Stimulated activated CD4-positive, alpha-beta T cell treated with anti-CD3 and anti-CD28 coated beads, Interleukin-4, amount 100 ng/mL, for 1 hour (primary cell): ENCODE measurements around the gene ITCH.
"Not testable (repeated sequence)": the region's sequence is repeated elsewhere in the genome, so short reads cannot be mapped to it uniquely, and the experiment has no call there.

Experiments
- DNase-seq: peaks from one replicate; pipeline ENCODE4 v3.0.0-alpha.2; 2020

The ITCH gene

DNA sequence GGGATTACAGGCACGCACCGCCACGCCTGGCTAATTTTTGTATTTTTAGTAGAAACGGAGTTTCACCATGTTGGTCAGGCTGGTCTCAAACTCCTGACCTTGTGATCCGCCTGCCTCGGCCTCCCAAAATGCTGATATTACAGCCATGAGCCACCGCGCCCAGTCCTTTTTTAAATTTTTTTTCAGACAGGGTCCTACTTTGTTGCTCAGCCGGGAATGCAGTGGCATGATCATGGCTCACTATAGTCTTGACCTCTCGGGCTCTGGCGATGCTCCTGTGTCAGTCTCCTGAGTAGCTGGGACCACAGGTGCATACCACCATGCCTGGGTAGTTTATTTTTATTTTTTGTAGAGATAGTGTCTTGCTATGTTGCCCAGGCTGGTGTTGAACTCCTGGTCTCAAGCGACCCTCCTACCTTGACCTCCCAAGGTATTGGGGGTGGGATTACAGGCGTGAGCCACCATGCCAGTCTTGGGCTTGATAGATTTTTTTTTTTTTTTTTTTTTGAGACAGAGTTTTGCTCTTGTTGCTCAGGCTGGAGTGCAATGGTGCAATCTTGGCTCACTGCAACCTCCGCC lies 19.9 kb downstream of the ITCH start:
- DNase-seq, result not testable (repeated sequence)

DNA sequence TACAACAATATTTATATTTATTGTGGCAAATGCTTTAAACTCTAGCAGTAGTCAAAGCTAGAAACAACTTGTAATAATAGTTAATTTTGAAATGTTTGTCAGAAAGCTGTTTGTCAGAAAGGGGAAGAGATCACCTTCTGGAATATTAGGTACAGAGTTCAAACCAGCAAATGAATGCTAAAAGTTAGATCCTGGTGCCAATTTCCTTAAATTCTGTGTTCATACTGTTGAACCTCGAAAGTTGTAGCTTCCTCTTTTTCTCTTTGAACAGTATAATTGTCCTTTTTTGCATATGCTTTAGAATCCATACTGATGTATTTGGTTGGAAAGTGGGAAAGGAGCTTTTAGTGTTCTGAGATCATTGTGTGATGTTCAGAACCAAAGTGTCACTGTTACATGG lies 22.4 kb downstream of the ITCH start:
- DNase-seq, result no peak

- no peak for DNase-seq
Measured at GRCh38 chr20:34388000-34388399, 24.9 kb downstream of the ITCH start.

GRCh38 chr20:34388678-34389077 lies 25.6 kb downstream of the ITCH start:
- no peak for DNase-seq

DNA sequence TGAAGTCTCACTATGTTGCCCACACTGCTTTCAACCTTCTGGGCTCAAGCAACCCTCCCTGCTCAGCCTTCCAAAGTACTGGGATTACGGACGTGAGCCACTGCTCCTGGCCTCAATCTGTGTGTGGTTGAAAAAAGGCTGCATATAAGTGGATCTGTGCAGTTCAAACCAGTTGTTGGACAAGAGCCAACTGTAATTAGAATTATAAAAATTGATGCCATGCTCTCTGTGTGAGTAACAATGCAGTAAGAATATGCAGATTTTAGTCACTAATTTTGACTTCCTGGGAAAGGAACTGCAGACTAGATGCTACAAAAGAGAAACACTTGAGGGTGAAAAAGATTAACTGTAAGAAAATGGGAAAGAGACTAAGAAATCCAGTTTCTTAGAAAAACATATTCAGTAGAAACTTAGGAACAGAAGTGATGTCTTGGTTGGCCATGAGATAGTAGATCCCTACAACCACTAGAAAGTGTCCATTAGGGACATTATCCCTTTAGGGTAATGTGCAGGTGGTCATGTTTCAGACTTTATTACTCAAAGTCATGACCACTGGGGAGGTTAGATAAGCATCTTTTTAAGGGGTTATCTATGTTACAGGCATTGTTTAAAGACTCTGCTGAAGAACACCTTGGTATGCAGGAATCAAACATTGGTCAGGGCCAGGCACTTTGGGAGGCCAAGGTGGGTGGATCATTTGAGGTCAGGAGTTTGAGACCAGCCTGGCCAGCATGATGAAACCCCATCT lies 26.3 kb downstream of the ITCH start:
- DNase-seq, result no peak

GRCh38 chr20:34389954-34390555 lies 27.0 kb downstream of the ITCH start:
- no peak for DNase-seq

DNA sequence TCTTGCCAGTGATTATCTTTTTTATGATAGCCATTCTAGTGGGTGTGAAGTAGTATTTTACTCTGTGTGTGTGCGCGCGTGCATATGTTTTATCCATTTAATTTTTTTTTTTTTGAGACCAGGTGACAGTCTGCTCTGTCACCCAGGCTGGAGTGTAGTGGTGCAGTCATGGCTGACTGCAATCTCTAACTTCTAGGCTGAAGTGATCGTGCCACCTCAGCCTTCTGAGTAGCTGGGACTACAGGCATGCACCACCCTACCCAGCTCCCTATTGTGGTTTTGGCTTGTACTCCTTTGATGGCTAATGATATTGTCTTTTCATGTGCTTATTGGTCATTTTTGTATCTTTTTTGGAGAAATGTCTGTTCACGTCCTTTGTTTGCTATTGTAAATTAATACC lies 33.3 kb downstream of the ITCH start:
- DNase-seq, result no peak

GRCh38 chr20:34397096-34397495 lies 34.0 kb downstream of the ITCH start:
- no peak for DNase-seq

- not testable (repeated sequence) for DNase-seq
Measured at GRCh38 chr20:34400776-34401175, 37.7 kb downstream of the ITCH start.

DNA sequence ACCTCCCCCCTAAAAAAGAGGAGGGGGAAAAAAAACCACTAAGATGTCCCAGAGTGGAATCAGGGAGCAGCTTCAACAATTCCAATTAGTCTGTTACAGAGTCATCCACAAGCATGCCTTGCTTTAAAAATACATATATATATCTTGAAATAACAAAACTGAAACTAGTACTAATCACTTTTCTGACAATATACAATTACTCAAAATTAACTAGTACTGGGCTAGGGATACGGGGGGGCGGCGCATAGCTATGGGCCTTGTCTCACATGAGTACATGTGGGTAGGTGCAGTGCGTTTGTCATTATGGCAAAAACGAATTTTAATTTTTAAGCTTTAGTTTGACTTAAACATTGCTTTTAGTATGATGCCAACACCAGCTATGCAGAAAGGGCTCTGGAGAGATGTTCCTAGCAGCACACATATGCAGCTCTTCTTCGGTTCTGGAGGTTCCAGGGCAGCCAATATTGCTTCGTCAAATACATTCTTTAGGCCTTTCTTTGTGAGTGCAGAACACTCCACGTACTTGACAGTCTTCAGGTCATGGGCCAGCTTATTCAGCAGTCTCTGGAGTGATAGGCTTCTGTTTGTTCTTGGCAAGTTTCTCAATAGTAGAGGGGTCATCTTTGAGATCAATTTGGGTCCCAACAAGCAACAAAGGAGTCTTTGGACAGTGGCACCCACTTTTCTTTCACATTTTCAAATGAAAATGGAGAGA lies 38.8 kb downstream of the ITCH start:
- DNase-seq, result peak; percentile 39

DNA sequence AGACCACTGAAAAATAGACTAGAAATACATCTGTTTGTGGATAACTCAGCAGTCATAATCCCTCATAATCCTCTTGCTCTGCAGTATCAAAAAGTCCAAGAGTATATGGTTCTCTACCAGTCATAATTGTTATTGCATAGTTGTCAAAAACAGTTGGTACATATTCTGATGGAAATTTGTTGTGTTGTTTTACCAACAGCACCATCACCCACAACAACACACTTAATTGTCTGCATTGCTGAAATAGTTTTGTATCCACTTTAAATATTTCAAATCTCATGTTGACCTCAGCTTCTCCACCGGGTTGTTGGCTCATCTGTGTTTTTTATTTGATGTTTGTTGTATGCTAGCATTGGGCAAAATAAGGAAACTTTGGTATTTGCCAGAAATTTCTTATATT lies 39.4 kb downstream of the ITCH start:
- DNase-seq, result no peak

DNA sequence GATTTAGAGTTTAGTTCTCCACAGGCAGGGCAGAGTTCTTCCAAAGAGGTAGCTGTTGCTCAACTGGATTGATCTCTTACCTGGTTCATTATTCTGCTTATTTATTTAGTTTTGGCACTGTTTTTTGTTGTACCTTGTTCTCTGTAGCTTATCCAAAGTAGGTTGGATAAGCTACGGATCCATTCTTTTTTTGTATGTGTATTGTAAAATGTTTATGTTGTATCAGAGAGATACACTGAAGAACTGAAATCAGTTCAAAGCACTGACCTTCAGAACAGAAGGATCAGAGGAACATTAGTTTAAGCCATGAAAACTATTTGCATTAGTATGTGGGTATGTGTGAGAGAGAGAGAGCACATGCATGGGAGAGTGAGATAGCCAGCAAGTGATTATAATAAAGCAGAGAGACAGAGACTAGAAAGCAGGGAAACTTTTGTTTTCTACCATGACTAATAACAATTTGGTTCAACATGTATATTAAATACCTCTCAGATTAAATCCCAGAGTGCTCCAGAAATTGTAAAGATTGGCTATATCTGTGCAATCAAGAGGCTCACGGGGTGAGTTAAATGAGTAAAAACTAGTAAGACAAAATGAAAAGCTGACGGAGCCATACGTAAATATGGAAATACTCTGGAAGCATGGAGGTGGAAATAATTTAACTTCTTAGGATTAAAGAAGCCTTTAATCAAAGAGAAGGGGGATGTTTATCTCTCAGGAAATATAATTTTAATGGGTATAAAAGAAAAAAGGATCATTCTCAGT lies 40.2 kb downstream of the ITCH start:
- no peak for DNase-seq

GRCh38 chr20:34403908-34404307 lies 40.8 kb downstream of the ITCH start:
- no peak for DNase-seq

GRCh38 chr20:34404803-34405202 lies 41.7 kb downstream of the ITCH start:
- no peak for DNase-seq

DNA sequence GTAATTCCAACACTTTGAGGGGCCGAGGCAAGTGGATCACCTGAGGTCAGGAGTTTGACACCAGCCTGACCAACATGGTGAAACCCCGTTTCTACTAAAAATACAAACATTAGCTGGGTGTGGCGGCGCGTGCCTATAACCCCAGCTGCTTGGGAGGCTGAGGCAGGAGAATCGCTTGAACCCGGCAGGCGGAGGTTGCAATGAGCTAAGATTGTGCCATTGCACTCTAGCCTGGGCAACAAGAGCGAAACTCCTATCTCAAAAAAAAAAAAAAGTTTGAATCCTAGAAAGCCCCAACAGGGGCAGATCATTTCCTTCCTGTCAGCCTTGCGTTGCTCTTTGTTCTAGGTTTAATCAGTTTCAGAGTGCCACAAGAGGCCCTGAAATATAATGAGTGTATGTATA lies 42.2 kb downstream of the ITCH start:
- DNase-seq, result not testable (repeated sequence)

DNA sequence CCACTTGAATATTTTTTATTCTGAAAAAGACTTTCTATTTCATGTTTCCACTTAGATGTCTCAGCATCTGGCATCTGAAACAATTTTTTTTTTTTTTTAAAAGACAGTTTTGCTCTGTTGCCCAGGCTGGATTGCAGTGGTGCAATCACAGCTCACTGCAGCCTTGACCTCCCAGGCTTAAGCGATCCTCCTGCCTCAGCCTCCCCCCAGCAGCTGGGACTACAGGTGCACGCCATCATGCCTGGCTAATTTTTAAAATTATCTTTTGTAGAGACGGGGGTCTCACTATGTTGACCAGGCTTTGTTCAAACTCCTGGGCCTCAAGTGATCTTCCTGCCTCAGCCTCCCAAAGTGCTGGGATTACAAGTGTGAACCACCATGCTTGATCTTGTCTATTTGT lies 42.9 kb downstream of the ITCH start:
- DNase-seq, result not testable (repeated sequence)

DNA sequence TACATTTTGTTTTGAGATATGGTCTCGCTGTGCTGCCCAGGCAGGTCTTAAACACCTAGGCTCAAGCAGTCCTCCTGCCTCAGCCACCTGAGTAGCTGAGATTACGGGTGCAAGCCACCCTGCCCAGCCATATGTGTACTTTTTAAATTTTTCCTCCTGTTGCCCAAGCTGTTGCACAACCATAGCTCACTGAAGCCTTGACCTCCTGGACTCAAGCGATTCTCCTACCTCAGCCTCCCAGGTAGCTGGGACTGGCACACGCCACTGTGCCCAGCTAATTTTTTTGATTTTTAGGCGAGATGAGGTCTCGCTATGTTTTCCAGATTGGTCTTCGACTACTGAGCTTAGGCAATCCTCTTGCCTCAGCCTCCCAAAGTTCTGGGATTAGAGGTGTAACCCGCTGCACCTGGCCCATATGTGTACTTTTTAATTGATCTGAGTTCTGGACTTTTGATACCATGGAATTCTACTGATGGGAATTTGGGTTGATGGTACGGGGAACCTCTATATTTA lies 44.9 kb downstream of the ITCH start:
- no peak for DNase-seq

DNA sequence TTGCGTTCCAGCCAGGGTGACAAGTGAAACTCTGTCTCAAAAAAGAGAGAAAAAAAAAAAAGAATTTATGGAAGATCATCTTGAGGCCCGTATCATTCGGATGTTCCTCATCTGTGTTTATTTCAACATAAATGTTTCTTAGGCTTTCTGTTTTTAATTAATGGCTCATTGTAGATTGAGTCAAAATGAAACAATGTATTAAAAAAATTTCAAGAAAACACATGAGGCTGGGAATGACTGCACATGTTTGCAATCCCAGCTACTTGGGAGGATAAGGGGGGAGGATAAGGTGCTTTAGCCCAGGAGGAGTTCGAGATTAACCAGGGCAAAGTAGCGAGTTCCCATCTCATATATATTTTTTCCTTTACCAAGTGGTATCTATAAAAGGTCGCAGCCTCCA lies 47.3 kb downstream of the ITCH start:
- no peak for DNase-seq

DNA sequence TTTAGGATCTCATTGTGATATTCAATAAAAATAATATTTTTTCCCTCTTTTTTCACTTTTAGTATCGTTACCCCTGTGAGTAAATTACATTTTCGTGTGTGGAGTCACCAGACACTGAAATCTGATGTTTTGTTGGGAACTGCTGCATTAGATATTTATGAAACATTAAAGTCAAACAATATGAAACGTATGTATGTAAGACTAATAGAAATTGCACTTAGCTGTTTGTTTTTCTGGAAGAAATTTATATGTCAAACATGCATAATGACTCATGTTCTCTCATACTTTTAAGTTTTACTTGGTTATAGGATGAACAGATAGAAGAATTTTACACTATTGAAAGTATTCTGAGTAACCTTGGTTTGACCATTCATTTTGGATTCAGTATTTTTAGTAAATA lies 49.4 kb downstream of the ITCH start:
- no peak for DNase-seq

- not testable (repeated sequence) for DNase-seq
Measured at GRCh38 chr20:34414525-34414924, 51.5 kb downstream of the ITCH start.

DNA sequence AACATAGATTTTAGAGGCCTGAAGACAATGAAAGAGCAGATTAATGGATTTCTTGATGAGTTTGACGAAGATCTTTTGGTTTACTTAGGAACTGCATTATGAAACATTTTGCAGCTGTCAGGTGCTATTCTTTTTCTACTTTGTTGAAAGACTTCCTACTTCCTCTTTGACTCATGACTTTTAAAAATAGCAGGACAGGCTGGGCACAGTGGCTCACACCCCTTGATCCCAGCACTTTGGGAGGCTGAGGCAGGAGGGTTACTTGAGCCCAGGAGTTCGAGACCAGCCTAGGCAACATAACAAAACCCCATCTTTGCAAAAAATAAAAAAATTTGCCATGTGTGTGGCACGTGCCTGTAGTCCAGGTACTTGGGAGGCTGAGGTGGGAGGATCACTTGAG lies 52.0 kb downstream of the ITCH start:
- no peak for DNase-seq

- no peak for DNase-seq
Measured at GRCh38 chr20:34420146-34420545, 57.1 kb downstream of the ITCH start.

DNA sequence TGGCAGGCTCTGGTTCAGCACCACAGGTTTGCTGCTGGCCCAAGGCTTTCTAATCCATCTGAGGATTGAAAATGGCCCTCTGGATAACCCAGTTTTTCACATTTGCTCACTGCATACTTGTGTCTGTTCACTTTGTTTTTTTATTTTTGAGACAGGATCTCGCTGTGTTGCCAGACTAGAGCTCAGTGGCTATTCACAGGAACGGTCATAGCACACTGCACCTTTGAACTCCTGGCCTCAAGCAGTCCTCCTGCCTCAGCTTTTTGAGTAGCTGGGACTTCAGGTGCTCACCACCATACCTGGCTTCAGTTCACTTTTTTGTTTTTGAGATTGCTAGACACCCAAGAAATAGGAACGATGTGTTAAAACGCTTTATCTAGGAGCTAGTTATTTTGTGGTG lies 57.9 kb downstream of the ITCH start:
- no peak for DNase-seq
